Nephron (organoid): ENCODE data around the gene P2RX5.
A peak's percentile ranks its signal among the peaks of the same experiment; 100 is the strongest.

Experiments
- H3K27ac Mint-ChIP-seq, 3 experiments: 2 replicates each; pipeline ENCODE4 v1.8.0; 2020; ENCODE audit warnings: mixed read lengths in 3 of 3, mild to moderate bottlenecking in 2 of 3, moderate library complexity in 1 of 3
- H3K27me3 Mint-ChIP-seq: 2 replicates; pipeline ENCODE4 v1.8.0; 2021; ENCODE audit warnings: low read depth, mild to moderate bottlenecking, moderate library complexity, mixed read lengths
- H3K36me3 Mint-ChIP-seq: 2 replicates; pipeline ENCODE4 v1.8.0; 2020; ENCODE audit warnings: low read depth, mixed read lengths
- H3K4me1 Mint-ChIP-seq: 2 replicates; pipeline ENCODE4 v1.8.0; 2020; ENCODE audit warnings: mixed read lengths
- H3K4me3 Mint-ChIP-seq, 3 experiments: 2 replicates each; pipeline ENCODE4 v1.8.0; 2020; ENCODE audit warnings: mild to moderate bottlenecking in 3 of 3, mixed read lengths in 3 of 3, moderate library complexity in 2 of 3
- H3K9me3 Mint-ChIP-seq: 2 replicates; pipeline ENCODE4 v1.8.0; 2020; ENCODE audit warnings: mixed read lengths
- CTCF ChIP-seq, 3 experiments: fragments of 200-600 bp; sonication (generic); IDR thresholded peaks; one replicate each; pipeline ENCODE4 v1.5.0; 2021; ENCODE audit warnings: antibody characterized with exemption in 3 of 3; ENCODE audit not compliant: unreplicated experiment in 3 of 3

The P2RX5 gene

DNA sequence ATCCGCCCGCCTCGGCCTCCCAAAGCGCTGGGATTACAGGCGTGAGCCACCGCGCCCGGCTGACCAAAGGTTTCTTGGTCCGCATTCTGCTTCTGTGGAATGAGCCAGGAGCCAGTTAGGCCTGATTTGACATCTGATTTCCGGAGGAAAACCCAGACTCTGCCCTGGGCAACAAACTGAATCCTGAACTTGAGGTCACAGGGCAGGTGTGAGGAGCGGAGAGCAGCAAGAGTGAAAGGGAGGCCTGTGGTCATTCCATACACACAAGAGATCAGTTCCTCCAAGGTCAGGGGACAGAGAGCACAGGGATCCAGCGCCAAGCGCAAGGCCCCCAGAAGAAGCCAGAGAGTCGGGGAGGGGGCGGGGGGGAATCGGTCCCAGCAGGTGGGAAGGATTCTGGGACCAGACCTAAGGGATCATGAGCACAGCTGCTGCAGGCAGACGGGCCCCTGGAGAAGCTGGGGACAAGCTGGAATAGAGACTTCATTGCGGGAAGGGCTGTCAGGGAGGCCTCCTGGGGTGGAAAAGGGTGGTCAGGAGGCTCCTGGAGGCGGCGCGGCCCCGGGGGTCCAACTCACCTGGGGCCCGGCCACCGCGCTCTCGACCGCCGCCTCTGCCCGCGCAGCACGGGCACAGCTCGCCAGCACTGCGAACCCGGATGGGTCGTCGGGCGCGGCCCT is 60.3 kb downstream of the P2RX5 start:
- H3K27ac Mint-ChIP-seq: peak overlapping the region in 2 of 3 experiments; percentile 69 to 95

DNA sequence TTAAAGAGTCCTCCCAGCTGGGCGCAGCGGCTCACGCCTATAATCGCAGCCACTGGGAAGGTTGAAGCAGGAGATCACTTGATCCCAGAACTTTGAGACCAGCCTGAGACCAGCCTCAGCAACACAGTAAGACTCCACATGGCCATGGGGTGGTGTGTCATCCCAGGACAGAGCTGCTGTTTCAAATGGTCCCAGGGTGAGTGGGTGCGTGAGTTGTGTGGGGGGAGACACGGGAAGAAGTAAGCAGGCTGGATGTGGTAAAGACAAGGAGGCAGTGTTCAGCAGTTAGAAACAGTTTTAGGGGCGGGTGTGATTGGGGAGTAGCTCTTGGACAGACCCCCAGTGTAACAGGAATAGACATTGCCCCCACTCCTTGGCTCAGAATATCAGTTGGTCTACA is 63.7 kb downstream of the P2RX5 start:
- TF ChIP-seq CTCF (IDR thresholded peaks at IDR 0.05; ENCODE audit: unreplicated experiment in 3 of 3): no peak
- Mint-ChIP-seq H3K4me3 (peak overlapping the region in 2 of 3 experiments; percentile 19 to 27), H3K9me3 (no peaks in the 10 kb centered on the region), H3K4me1 (peaks cover 10% of the 10 kb centered on the region), H3K27ac (no peak overlapping the region), H3K36me3 (peaks cover 31% of the 10 kb centered on the region), H3K27me3 (peaks cover 2% of the 10 kb centered on the region)

More for the DNA sequence above, 60.3 kb downstream of the P2RX5 start:
- Mint-ChIP-seq H3K9me3 (no peaks in the 10 kb centered on the region), H3K4me3 (peak overlapping the region; percentile 93 to 99 (median 98)), H3K4me1 (peaks cover 22% of the 10 kb centered on the region), H3K36me3 (peaks cover 12% of the 10 kb centered on the region), H3K27me3 (peaks cover 3% of the 10 kb centered on the region)
- no peak for TF ChIP-seq CTCF (IDR thresholded peaks at IDR 0.05; ENCODE audit: unreplicated experiment in 3 of 3)

GRCh38 chr17:3630781-3631180 is 65.2 kb downstream of the P2RX5 start:
- peaks cover 42% of the 10 kb centered on the region for H3K36me3 Mint-ChIP-seq
- H3K9me3 Mint-ChIP-seq: no peaks in the 10 kb centered on the region
- H3K27ac Mint-ChIP-seq: no peak overlapping the region
- H3K4me3 Mint-ChIP-seq: no peak overlapping the region
- TF ChIP-seq CTCF (IDR thresholded peaks at IDR 0.05; ENCODE audit: unreplicated experiment in 3 of 3): no peak
- no peaks in the 10 kb centered on the region for H3K27me3 Mint-ChIP-seq
- H3K4me1 Mint-ChIP-seq: peaks cover 6% of the 10 kb centered on the region

GRCh38 chr17:3627769-3628167 is 68.2 kb downstream of the P2RX5 start:
- no peaks in the 10 kb centered on the region for H3K27me3 Mint-ChIP-seq
- no peaks in the 10 kb centered on the region for H3K9me3 Mint-ChIP-seq
- H3K36me3 Mint-ChIP-seq: peaks cover 49% of the 10 kb centered on the region
- H3K4me1 Mint-ChIP-seq: no peaks in the 10 kb centered on the region
- no peak overlapping the region for H3K4me3 Mint-ChIP-seq
- no peak for TF ChIP-seq CTCF (IDR thresholded peaks at IDR 0.05; ENCODE audit: unreplicated experiment in 3 of 3)
- H3K27ac Mint-ChIP-seq: no peak overlapping the region

GRCh38 chr17:3626831-3627768 is 68.9 kb downstream of the P2RX5 start:
- no peaks in the 10 kb centered on the region for H3K4me1 Mint-ChIP-seq
- TF ChIP-seq CTCF (IDR thresholded peaks at IDR 0.05; ENCODE audit: unreplicated experiment in 3 of 3): no peak
- H3K27me3 Mint-ChIP-seq: no peaks in the 10 kb centered on the region
- no peak overlapping the region for H3K4me3 Mint-ChIP-seq
- no peak overlapping the region for H3K27ac Mint-ChIP-seq
- peaks cover 47% of the 10 kb centered on the region for H3K36me3 Mint-ChIP-seq
- no peaks in the 10 kb centered on the region for H3K9me3 Mint-ChIP-seq
